A549 (cell line): ENCODE results near the gene WBP2. TPM values are rescaled to one million over a fixed set of nuclear protein-coding genes. Genes with fewer than 3 reads are reported as not detected.

ENCODE experiments used
- ATAC-seq, 2 experiments: fragments of 200-7000 bp in 1 of 2; fragments of >200 bp in 1 of 2; cut with Nextera tagmentation in 1 of 2; cut with Tn5 transposase in 1 of 2; 3 replicates each; pipeline versions ENCODE4 v1.8.0 to v1.9.1; 2018 to 2020; ENCODE audit warnings: mild to moderate bottlenecking in 1 of 2, moderate library complexity in 1 of 2
- CTCF ChIA-PET: fragments of 300-600 bp; sonication (Branson Sonifier 250); formaldehyde crosslinking; extraction: SDS; loops from one replicate; lab custom pipeline; 2021; ENCODE audit warnings: antibody characterized with exemption, inconsistent platforms; lab: Yijun Ruan, JAX
- POLR2A ChIA-PET: fragments of 350-600 bp; formaldehyde crosslinking; extraction: SDS; loops from one replicate; lab custom pipeline; 2021; ENCODE audit warnings: antibody characterized with exemption, inconsistent platforms; lab: Yijun Ruan, JAX
- DNase-seq, 2 experiments: peaks; one replicate each; pipeline versions ENCODE4 v3.0.0 to v3.0.0-alpha.2; 2011 to 2016; ENCODE audit warnings: low read depth in 1 of 2, low spot score in 1 of 2
- FAIRE-seq: peaks from 2 replicates; lab custom pipeline; 2011; peaks lifted over from hg19 to GRCh38; lab: Jason Lieb, UNC
- H3K27ac ChIP-seq, 2 experiments: fragments of >200 bp; sonication (Bioruptor Twin); formaldehyde crosslinking; 3 replicates each; pipeline ENCODE4 v1.5.1; 2016 to 2017
- H3K4me1 ChIP-seq: fragments of >200 bp; sonication (Bioruptor Twin); formaldehyde crosslinking; 3 replicates; pipeline ENCODE4 v1.6.1; 2016
- H3K4me2 ChIP-seq: fragments of >200 bp; sonication (Bioruptor Twin); formaldehyde crosslinking; 3 replicates; pipeline ENCODE4 v1.6.1; 2016
- H3K4me3 ChIP-seq: fragments of >200 bp; sonication (Bioruptor Twin); formaldehyde crosslinking; 3 replicates; pipeline ENCODE4 v1.5.1; 2016
- H3K9me3 ChIP-seq: fragments of >200 bp; sonication (Bioruptor Twin); formaldehyde crosslinking; 3 replicates; pipeline ENCODE4 v1.6.1; 2016
- BHLHE40 ChIP-seq: IDR thresholded peaks from 2 replicates; pipeline ENCODE4 v1.6.1; 2012; ENCODE audit warnings: low read depth, low read length, inconsistent platforms
- CBX8 ChIP-seq: fragments of 200-600 bp; sonication (generic); IDR thresholded peaks from 2 replicates; pipeline ENCODE4 v1.6.1; 2016
- CHD2 ChIP-seq: fragments of 150-350 bp; IDR thresholded peaks from 2 replicates; pipeline ENCODE4 v1.6.1; 2014; ENCODE audit warnings: low read length; ENCODE audit not compliant: partially characterized antibody
- EHF ChIP-seq: fragments of 250-450 bp; sonication (Bioruptor Pico); IDR thresholded peaks from 2 replicates; pipeline ENCODE4 v1.5.0; 2020; ENCODE audit warnings: mild to moderate bottlenecking
- EP300 ChIP-seq, 2 experiments: fragments of >200 bp; sonication (Bioruptor Twin); formaldehyde crosslinking; IDR thresholded peaks; 2 replicates in 1 of 2; 3 replicates in 1 of 2; pipeline ENCODE4 v1.6.1; 2016 to 2017
- FOSB ChIP-seq: fragments of 250-450 bp; sonication (Bioruptor Pico); IDR thresholded peaks from 2 replicates; pipeline ENCODE4 v1.5.0; 2020; ENCODE audit warnings: mild to moderate bottlenecking, moderate library complexity
- FOXS1 ChIP-seq: fragments of 250-450 bp; sonication (Bioruptor Pico); IDR thresholded peaks from 2 replicates; pipeline ENCODE4 v1.5.0; 2020; ENCODE audit warnings: mild to moderate bottlenecking, moderate library complexity
- HDAC2 ChIP-seq: fragments of 200-600 bp; sonication (generic); IDR thresholded peaks from 2 replicates; pipeline ENCODE4 v1.6.1; 2016
- HOXA7 ChIP-seq: fragments of 250-450 bp; sonication (Bioruptor Pico); IDR thresholded peaks from 2 replicates; pipeline ENCODE4 v1.5.0; 2020; ENCODE audit warnings: mild to moderate bottlenecking, moderate library complexity
- HOXB13 ChIP-seq: fragments of 250-450 bp; sonication (Bioruptor Pico); IDR thresholded peaks from 2 replicates; pipeline ENCODE4 v1.5.0; 2020; ENCODE audit warnings: low read depth, mild to moderate bottlenecking, moderate library complexity
- JUN ChIP-seq, 2 experiments: fragments of >200 bp; sonication (Bioruptor Twin); formaldehyde crosslinking; IDR thresholded peaks; 2 replicates in 1 of 2; 3 replicates in 1 of 2; pipeline ENCODE4 v1.6.1; 2016 to 2017
- JUNB ChIP-seq: fragments of >200 bp; sonication (Bioruptor Twin); formaldehyde crosslinking; IDR thresholded peaks from 2 replicates; pipeline ENCODE4 v1.6.1; 2016
- MAFK ChIP-seq: fragments of 450-650 bp; IDR thresholded peaks from 2 replicates; pipeline ENCODE4 v1.6.1; 2014; ENCODE audit not compliant: partially characterized antibody
- MAZ ChIP-seq: fragments of 150-350 bp; IDR thresholded peaks from 2 replicates; pipeline ENCODE4 v1.6.1; 2014; ENCODE audit warnings: antibody characterized with exemption, low read depth, low read length, borderline replicate concordance
- MYC ChIP-seq: IDR thresholded peaks from 2 replicates; pipeline ENCODE4 v1.6.1; 2012; ENCODE audit warnings: mild to moderate bottlenecking, inconsistent platforms, low read length, improper control_type of control experiment, borderline replicate concordance
- PHF8 ChIP-seq: fragments of 200-600 bp; sonication (generic); IDR thresholded peaks from 2 replicates; pipeline ENCODE4 v1.6.1; 2016; ENCODE audit warnings: low read depth, mild to moderate bottlenecking, antibody characterized with exemption, moderate library complexity, borderline replicate concordance
- RAD21 ChIP-seq, 2 experiments: fragments of >200 bp in 1 of 2; sonication (Bioruptor Twin) in 1 of 2; formaldehyde crosslinking in 1 of 2; IDR thresholded peaks in 1 of 2; conservative IDR thresholded peaks in 1 of 2; 2 replicates in 1 of 2; 3 replicates in 1 of 2; pipeline ENCODE4 v1.6.1; 2012 to 2018; ENCODE audit warnings: inconsistent platforms in 1 of 2
- SREBF2 ChIP-seq: fragments of 450-650 bp; IDR thresholded peaks from 2 replicates; pipeline ENCODE4 v1.6.1; 2014; ENCODE audit warnings: mild to moderate bottlenecking, moderate library complexity
- ZFP36 ChIP-seq: fragments of 450-650 bp; IDR thresholded peaks from 2 replicates; pipeline ENCODE4 v1.6.1; 2014; ENCODE audit warnings: borderline replicate concordance; ENCODE audit not compliant: partially characterized antibody
- ZSCAN20 ChIP-seq: fragments of 250-450 bp; sonication (Bioruptor Pico); IDR thresholded peaks from 2 replicates; pipeline ENCODE4 v1.8.0; 2022; ENCODE audit warnings: mild to moderate bottlenecking, moderate library complexity
- WGBS: methylation state at CpG from one replicate; pipeline ENCODE4 v1.1.6; 2017; ENCODE audit errors: missing lambda C conversion rate; 5-methylcytosine and 5-hydroxymethylcytosine counted together
- polyA plus RNA-seq, 4 experiments: library from polyadenylated mRNA; depleted of rRNA in 3 of 4; stranded (reverse); fragments of >200 nt; fragmentation: RNase III in 1 of 4; extraction: RNeasy Plus Mini Kit Qiagen cat#74134 plus additional on column Dnase treatment in 1 of 4; gene quantifications; 2 replicates in 3 of 4; 3 replicates in 1 of 4; pipeline ENCODE4 v1.2.3, GENCODE V29; 2011 to 2017
- TF ChIP-seq, protein P1 (sequence below): IDR thresholded peaks from 2 replicates; pipeline ENCODE4 v1.6.1; 2012
- TF ChIP-seq, protein P2 (sequence below): fragments of 250-450 bp; sonication (Bioruptor Pico); IDR thresholded peaks from 2 replicates; pipeline ENCODE4 v1.5.0; 2021; ENCODE audit warnings: mild to moderate bottlenecking, moderate library complexity, borderline replicate concordance

The WBP2 gene
- polyA plus RNA-seq, 2 of the 4 experiments (the other 2 are of a cell fraction): 39.7 to 131 TPM

DNA sequence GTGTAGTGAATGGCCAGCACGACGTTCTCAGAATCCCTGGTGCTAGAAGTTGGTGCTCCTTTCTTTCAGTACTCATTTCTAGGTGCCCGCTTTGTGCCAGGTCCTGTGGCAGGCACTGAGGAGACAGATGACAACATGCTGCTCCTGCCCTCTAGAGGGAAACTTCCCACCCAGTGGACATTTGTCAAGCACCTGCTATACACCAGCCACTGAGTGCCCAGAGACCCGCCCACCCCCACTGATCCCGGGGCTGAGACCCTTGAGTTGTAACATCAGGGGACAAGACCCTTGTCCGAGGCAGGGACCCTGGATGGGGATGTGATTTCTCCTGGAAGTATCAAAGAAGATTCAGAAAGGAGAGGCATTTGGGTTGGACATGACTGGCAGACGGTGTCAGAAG is 36.0 kb downstream of the WBP2 start:
- no peak for TF ChIP-seq MAFK
- no peak for TF ChIP-seq FOXS1 (CRISPR knock-in tag)
- TF ChIP-seq PHF8: no peak
- TF ChIP-seq JUNB: no peak
- TF ChIP-seq MYC: no peak
- no peak for TF ChIP-seq JUN (IDR thresholded peaks at IDR 0.05)
- TF ChIP-seq, protein P1, sequence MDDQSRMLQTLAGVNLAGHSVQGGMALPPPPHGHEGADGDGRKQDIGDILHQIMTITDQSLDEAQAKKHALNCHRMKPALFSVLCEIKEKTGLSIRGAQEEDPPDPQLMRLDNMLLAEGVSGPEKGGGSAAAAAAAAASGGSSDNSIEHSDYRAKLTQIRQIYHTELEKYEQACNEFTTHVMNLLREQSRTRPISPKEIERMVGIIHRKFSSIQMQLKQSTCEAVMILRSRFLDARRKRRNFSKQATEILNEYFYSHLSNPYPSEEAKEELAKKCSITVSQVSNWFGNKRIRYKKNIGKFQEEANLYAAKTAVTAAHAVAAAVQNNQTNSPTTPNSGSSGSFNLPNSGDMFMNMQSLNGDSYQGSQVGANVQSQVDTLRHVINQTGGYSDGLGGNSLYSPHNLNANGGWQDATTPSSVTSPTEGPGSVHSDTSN: no peak
- TF ChIP-seq MAZ: no peak
- TF ChIP-seq, all 56 proteins: peak for 0
- WGBS: 80% methylated on average over 6 of the region's 7 CpGs
- ATAC-seq: peak in 1 of 2 experiments; percentile 10; a peak in 1 of 6 replicates
- no peak overlapping the region for H3K4me3 ChIP-seq
- no peak overlapping the region for H3K27ac ChIP-seq
- CTCF ChIA-PET: interaction anchor here (0.8 to 29.7 kb wide), 8 partner anchors 13 to 59 kb away, joined by 3 to 691 read pairs (median 5); partner anchors contain the start of genes TRIM47, UNC13D and WBP2
- H3K4me1 ChIP-seq: peaks cover 14% of the 10 kb centered on the region
- POLR2A ChIA-PET: no interaction called here
- H3K4me2 ChIP-seq: no peak overlapping the region
- no peak for DNase-seq
- FAIRE-seq: no peak
- H3K9me3 ChIP-seq: no peaks in the 10 kb centered on the region

DNA sequence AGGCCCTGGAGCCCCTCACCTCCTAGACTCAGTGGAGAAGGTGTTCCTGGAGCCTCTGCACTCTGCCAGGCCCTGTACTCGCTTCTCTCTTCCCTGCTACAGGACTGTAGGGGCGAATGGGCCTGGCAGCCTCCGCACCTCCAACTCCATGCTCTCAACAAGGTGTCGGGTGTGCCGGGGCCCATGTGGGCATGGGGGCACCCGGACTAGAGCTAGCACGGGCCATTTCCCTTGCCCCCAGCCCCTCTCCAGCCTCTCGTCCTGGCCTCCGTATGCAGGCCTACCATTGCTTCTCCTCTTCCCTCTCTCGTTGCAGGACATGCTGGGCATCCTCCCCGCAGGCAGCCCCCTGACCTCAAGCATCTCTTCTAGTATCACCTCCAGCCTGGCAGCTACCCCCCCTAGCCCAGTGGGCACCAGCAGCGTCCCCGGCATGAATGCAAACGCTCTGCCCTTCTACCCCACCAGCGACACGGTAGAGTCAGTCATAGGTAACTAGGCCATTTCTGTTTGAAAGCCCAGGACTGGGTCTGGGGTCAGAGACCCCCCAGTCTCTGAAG is 36.7 kb downstream of the WBP2 start:
- H3K4me3 ChIP-seq: no peak overlapping the region
- H3K4me1 ChIP-seq: peaks cover 14% of the 10 kb centered on the region
- FAIRE-seq (no peak), DNase-seq (no peak), ATAC-seq (no peak)
- ChIA-PET POLR2A (no interaction called here), CTCF (interaction anchor here (0.8 to 29.7 kb wide), 15 partner anchors 9 to 138 kb away, joined by 3 to 691 read pairs (median 4); partner anchors contain the start of genes GALK1, TRIM47, UNC13D and WBP2)
- no peak overlapping the region for H3K27ac ChIP-seq
- no peaks in the 10 kb centered on the region for H3K9me3 ChIP-seq
- WGBS: 92% methylated on average over 14 of the region's 16 CpGs
- no peak overlapping the region for H3K4me2 ChIP-seq
- TF ChIP-seq EP300 (IDR thresholded peaks at IDR 0.05) (no peak), CHD2 (no peak), HOXB13 (CRISPR knock-in tag) (no peak), MAZ (no peak), ZFP36 (no peak)

DNA sequence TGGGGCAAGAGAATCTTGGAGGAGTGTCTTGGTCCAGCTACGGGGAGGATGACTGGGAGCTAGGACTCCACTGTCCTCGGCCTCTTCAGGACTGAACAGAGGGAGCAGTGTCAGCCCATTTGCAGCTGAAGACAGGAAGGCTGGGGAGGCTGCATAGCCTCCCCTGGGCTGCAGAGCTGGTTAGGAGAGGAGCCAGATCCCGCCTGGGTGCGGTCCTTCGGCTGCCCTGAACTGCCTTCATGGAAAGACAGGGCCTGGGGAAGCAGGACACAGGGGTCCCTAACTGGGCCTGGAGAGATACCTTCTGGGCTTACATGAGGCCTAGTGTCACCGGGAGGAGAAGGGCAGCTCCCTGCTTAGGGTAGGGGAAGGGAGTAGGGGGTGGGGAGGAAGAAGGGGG is 37.6 kb downstream of the WBP2 start:
- no peak for DNase-seq
- no peak overlapping the region for H3K4me2 ChIP-seq
- ATAC-seq: no peak
- peaks cover 14% of the 10 kb centered on the region for H3K4me1 ChIP-seq
- FAIRE-seq: no peak
- no peak overlapping the region for H3K27ac ChIP-seq
- no peaks in the 10 kb centered on the region for H3K9me3 ChIP-seq
- POLR2A ChIA-PET: no interaction called here
- H3K4me3 ChIP-seq: no peak overlapping the region
- CTCF ChIA-PET: interaction anchor here (1.0 to 29.7 kb wide), 10 partner anchors 17 to 88 kb away, joined by 3 to 691 read pairs (median 4); partner anchors contain the start of genes GALK1, TRIM47, UNC13D and WBP2
- 92% methylated on average over 6 of the region's 6 CpGs for WGBS
- TF ChIP-seq FOSB (CRISPR knock-in tag): no peak
- TF ChIP-seq EHF: no peak
- no peak for TF ChIP-seq BHLHE40
- TF ChIP-seq FOXS1 (CRISPR knock-in tag): no peak
- TF ChIP-seq, protein P2, sequence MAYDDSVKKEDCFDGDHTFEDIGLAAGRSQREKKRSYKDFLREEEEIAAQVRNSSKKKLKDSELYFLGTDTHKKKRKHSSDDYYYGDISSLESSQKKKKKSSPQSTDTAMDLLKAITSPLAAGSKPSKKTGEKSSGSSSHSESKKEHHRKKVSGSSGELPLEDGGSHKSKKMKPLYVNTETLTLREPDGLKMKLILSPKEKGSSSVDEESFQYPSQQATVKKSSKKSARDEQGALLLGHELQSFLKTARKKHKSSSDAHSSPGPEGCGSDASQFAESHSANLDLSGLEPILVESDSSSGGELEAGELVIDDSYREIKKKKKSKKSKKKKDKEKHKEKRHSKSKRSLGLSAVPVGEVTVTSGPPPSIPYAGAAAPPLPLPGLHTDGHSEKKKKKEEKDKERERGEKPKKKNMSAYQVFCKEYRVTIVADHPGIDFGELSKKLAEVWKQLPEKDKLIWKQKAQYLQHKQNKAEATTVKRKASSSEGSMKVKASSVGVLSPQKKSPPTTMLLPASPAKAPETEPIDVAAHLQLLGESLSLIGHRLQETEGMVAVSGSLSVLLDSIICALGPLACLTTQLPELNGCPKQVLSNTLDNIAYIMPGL (CRISPR knock-in tag): no peak
- TF ChIP-seq HOXA7: no peak
- TF ChIP-seq ZSCAN20 (CRISPR knock-in tag): no peak
- TF ChIP-seq HDAC2: no peak
- no peak for TF ChIP-seq CBX8
- TF ChIP-seq RAD21 (conservative IDR thresholded peaks at IDR 0.05 in 1 of 2, IDR thresholded peaks at IDR 0.05 in 1 of 2): no peak
- no peak for TF ChIP-seq SREBF2
